K562 (cell line): Measurements from ENCODE around the gene ZNF768.

ENCODE experiments used
- CREB1 ChIP-seq, 2 experiments: sonication (generic) in 1 of 2; formaldehyde crosslinking in 1 of 2; IDR thresholded peaks; 2 replicates each; pipeline versions ENCODE4 v1.6.1 to v1.8.0; 2012 to 2022; ENCODE audit warnings: inconsistent platforms in 1 of 2, mild to moderate bottlenecking in 1 of 2, missing genetic modification reagents in 1 of 2, moderate library complexity in 1 of 2
- JUNB ChIP-seq: fragments of 450-650 bp; formaldehyde crosslinking; conservative IDR thresholded peaks from 2 replicates; pipeline ENCODE4 v1.4.0; 2020; ENCODE audit warnings: mild to moderate bottlenecking
- THAP7 ChIP-seq: fragments of 250-450 bp; sonication (Bioruptor Pico); IDR thresholded peaks from 2 replicates; pipeline ENCODE4 v1.5.0; 2021
- U2AF2 ChIP-seq: fragments of 200-400 bp; formaldehyde crosslinking; optimal IDR thresholded peaks from 2 replicates; pipeline ENCODE3; 2017; ENCODE audit warnings: low read depth, mild to moderate bottlenecking, low read length
- ZNF232 ChIP-seq: sonication (generic); formaldehyde crosslinking; IDR thresholded peaks from 2 replicates; pipeline ENCODE4 v1.8.0; 2022; ENCODE audit warnings: mild to moderate bottlenecking, missing genetic modification reagents

DNA sequence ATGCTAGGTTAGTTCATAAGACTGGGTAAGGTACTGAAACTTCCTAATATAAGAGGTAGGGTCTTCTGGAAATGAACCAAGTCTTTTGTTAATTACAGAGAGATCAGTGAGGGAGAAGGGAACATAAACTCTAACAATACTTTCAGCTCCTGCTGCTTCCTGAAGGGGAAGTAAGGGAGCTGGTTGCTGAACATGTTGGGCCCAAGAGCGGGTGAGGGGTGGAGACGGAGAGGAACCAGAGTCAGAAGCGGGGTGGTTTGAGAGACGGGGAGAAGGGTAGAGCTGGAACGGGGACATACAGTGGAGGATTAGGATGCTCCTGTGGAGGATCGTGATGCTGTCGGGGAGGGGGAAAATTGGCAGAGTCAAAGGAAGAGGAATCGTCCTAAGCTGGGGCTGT lies 19.7 kb upstream of the ZNF768 start:
- no peak for TF ChIP-seq THAP7 (CRISPR knock-in tag)
- no peak for TF ChIP-seq CREB1 (IDR thresholded peaks at IDR 0.05)
- TF ChIP-seq CREB1 (CRISPR knock-in tag; IDR thresholded peaks at IDR 0.05), result no peak
- TF ChIP-seq U2AF2, result no peak
- no peak for TF ChIP-seq ZNF232 (CRISPR knock-in tag)
- TF ChIP-seq JUNB (CRISPR knock-in tag), result no peak
